HTR-8/SVneo (cell line): ENCODE results near the gene ERMP1.
"Not testable (repeated sequence)": the region's sequence is repeated elsewhere in the genome, so short reads cannot be mapped to it uniquely, and the experiment has no call there.

Experiments
- DNase-seq: peaks from one replicate; pipeline ENCODE4 v3.0.0; 2011; ENCODE audit warnings: low spot score, mixed read lengths; ENCODE audit not compliant: insufficient read length
- FAIRE-seq: peaks from 2 replicates; lab custom pipeline; 2011; peaks lifted over from hg19 to GRCh38; lab: Jason Lieb, UNC

Gene ERMP1

DNA sequence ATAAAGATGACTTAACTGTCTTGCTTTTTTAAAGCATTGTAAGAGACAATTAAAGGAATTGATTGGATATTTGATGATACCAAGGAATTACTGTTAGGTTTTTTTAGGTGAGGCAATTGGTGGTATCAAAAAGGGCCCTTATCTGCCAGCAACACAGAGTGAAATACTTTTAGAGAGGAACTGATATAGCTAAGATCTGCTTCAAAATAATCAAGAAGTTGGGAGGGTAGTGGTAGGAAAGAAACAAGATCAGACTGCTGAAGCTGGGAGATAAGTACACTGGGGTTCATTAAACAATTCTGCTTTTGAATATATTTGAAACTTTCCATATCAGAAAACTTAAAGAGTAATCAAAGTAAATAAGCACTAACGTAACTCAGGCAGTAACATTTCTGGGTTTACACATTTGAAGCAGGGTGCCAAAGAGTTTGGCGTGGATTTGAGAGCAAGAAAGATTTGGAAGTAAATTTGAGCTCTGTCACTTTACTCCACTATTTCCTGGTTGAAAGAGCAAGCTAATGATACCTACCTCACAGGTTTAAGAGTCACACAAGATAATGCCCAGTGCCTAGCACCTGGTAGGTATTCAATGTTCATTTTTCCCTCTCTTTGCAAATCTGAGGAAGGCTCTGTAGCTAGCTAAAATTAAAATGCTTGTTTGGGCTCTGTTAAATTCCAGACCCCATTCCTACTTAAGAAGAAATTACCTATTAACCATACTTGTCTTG lies 6.9 kb downstream of the ERMP1 start:
- FAIRE-seq (no peak), DNase-seq (no peak)

DNA sequence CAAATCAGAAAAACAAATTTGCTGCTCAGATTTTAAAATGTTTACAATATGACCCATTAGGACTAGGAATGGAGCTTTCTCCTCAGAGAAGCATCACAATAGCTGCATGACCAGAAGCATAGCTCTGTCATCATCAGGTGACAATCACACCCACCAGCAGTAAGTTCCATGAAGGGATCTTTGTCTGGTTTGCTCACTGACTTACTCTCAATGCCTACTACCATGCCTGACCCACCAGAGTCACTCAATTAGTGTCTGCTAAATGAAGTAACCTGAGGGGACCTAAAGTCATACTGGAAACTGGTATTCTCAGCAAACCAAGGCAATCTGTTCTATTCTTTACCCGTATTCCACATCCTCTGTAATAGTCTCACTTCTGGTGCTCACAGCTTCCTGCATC lies 7.7 kb downstream of the ERMP1 start:
- DNase-seq (no peak), FAIRE-seq (no peak)

DNA sequence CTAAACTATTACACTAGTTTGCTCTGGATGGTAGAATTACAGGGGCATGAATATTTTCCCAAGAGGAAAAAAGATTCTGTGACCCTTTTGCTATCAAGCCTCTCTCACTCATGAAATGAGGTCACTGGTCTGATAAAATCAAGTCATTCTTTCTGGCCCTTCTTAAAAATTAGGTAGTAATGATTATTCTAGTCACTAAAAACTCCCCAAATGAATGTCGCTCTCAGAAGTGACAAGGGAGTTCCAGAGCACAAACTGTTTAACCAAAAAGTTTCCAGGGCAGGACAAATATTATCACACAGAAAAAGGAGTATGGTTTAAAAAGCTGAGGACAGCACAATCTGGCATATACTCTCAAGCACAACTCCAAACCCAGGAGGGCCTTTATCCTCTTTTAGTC lies 12.5 kb downstream of the ERMP1 start:
- no peak for FAIRE-seq
- no peak for DNase-seq

DNA sequence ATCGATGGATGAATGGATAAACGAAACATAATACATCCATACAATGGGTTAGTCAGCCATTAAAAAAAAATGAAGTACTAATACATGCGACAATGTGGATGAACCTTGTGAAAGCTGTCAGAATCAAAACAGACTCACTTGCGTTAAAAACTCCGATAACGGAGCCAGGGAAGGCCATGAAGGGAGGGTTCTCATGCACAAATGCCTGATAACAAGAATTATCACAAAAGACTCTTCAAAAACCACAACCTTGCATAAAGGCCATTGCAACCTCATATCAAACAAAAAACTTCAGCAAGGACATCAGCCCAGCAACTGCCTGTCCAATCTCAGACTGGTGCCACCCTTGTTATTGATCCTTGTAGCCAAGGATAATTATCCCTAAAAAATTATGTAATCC lies 13.7 kb downstream of the ERMP1 start:
- DNase-seq (no peak), FAIRE-seq (no peak)

DNA sequence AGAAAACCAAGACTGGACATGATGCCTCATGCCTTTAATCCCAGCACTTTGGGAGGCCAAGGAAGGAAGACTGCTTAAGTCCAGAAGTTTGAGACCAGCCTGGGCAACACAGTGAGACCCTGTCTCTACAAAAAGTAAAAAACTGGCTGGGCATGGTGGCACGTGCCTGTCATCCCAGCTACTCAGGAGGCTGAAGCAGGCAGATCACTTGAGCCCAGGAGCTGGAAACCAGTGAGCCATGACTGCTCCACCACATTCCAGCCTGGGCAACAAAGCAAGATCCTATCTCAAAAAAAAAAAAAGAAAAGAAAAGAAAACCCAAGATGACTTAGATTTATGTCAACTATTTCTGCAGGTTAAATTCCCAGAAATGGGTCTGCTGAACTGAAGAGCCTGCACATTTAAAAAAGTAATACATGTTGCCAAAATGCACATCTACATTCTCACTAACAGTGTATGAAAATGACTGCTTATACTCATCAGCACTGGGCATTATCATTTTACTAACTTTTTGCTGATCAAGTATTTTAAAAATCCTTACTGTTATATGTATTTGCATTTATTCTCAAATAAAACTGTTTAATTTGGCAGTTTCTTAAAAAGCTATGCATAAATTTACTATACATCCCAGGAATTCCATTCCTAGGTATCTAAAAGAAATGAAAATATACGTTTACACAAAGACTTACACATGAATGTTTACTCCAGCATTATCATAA lies 14.3 kb downstream of the ERMP1 start:
- FAIRE-seq: no peak
- DNase-seq: no peak

DNA sequence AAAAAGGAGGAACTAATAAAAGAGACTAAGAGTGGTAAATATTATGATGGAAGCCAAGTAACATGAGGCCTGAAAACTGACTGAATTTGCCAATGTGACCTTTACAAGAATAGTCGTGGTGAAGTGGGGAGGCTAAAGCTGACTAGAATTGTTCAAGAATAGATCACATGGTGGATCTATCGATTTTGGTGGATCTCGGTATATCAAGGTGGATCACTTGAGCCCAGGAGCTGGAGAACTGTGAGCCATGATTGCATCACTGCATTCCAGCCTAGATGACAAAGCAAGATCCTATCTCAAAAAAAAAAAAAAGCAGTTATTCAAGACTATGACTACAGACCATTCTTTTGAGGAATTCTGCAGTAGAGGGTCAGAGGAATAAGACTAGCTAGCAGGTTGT lies 15.1 kb downstream of the ERMP1 start:
- FAIRE-seq (no peak), DNase-seq (no peak)

DNA sequence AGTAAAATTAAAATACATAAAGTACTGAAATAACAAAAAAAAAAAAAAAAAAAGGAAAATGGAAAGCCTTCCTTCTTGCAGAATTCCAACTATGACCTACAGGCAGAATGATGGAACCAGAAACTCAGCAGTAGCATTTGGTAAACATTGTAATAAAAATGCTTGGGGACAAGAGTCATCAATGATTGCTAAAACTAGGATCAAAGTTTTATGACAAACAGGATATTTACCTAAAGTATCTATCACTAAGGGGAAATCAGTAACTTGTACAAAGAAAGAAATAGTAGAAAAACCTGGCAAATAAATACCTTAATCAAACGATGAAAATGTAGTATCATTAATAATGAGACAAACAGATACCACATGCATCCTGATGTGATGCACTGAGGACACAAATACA lies 17.5 kb downstream of the ERMP1 start:
- FAIRE-seq: no peak

DNA sequence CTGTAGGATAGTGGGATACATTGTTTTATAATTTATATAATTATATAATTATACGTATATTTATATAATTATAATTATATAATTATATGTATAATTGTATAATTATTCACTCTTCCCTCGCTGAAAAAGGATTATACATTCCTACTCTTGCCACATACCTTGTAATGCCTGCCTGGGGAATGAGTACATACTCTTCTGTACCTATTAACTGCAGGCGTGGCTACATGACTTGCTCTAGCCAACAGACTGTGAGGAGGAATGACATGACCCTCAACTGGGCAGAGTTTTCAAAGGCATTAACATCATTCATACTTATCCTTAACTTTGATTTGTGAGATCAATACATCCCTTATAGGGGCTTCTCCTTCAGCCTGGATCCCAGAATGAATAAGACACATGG lies 19.1 kb downstream of the ERMP1 start:
- no peak for FAIRE-seq
- no peak for DNase-seq

More for the DNA sequence above, 17.5 kb downstream of the ERMP1 start:
- DNase-seq: no peak

DNA sequence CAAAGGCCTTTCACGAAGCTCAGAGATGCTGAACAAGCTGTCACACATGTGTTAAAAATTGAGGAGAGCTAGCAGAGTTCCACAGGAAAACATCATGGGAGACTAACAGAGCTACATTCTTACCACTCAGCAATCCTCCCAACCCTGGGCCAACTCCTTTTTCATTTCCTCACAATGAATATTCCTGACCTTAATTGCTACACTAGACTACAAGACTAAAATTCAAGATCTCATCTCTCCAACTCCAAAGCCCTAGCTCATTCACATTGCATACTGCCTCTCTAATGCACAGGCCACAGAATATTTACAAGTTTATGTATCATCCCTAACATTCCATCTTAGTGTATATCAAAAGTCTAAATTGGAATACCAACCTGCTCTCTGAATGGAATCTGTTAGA lies 21.2 kb downstream of the ERMP1 start:
- no peak for DNase-seq
- no peak for FAIRE-seq

DNA sequence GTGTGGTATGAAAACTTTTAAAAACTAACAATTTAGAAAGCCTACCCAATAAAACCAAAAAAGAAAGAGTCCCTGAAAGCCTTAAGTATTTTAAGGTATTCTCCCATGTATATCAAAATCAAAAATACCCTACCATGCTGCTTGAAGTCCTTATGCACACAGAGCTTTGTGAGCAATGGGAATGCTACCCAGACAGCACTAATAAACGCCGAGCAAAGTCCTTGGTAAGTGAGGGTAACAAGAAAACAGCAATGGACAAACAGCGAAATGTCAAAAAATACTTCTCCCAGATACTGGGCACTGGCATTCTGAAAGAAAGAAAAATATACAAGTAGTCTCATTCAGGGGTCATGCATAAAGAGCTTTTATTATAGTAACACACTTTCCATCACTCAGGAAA lies 27.4 kb downstream of the ERMP1 start:
- DNase-seq: no peak
- FAIRE-seq: no peak

DNA sequence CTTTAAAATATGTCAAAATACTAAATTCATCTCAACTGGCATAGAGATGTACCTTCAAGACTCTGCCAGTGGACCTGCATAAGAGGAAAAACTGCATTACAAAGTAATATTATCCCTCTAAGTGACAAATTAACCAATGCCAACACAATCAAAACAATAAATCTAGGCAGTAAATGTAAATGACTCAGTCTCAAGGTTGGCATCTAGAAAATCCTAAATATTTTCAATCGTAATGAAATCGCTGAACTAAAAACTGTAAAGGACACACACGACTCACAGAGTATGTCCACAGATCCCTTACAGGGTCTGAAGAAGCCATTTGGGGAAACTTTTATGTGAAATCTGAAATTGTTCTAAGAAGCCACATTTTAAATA lies 31.2 kb downstream of the ERMP1 start:
- no peak for FAIRE-seq
- DNase-seq: no peak

DNA sequence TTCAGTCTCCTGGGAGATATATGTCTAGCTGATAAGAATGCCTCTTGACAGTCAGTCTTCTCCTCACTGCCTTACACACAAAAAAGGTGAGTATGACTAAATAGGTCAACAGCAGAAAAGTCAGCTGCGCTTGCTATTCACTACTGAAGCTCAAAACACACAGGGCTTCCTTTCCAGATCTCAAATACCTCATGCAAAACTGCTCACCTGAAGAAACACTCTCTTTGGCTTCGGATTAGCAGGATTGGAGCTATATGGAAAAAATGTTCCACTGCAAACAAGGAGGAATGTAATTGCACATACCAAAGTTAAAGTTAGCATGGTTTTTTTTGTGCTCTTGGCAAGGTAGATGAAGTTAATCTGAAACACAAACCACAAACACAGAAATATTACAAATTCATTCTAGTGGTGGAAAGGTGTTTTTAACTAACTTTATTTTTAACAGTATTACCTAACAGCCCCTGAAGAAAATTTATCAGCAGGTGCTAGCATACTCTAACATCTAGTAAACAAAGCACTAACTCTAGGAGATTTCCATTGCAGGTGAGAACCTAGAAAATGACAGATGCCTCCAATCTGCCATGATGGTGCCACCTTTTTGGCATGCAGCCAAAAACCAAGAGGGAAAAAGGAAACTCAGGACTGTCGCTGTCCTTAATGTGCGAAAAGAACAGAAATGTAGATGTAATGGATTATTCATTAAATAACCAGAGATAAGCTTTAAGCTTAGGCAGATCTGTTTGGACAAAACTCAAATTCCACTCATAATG lies 31.8 kb downstream of the ERMP1 start:
- DNase-seq: no peak
- FAIRE-seq: no peak

DNA sequence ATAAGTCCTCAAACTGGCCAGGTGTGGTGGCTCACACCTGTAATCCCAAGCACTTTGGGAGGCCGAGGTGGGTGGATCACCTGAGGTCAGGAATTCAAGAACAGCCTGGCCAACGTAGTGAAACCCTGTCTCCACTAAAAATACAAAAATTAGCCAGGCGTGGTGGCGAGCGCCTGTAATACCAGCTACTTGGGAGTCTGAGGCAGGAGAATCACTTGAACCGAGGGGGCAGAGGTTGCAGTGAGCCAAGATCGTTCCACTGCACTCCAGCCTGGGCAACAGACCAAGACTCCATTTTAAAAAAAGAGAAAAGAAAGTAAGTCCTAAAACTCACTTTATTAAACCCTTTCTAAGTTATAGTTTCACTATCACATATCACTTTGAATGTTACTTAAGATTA lies 32.5 kb downstream of the ERMP1 start:
- not testable (repeated sequence) for DNase-seq, FAIRE-seq

DNA sequence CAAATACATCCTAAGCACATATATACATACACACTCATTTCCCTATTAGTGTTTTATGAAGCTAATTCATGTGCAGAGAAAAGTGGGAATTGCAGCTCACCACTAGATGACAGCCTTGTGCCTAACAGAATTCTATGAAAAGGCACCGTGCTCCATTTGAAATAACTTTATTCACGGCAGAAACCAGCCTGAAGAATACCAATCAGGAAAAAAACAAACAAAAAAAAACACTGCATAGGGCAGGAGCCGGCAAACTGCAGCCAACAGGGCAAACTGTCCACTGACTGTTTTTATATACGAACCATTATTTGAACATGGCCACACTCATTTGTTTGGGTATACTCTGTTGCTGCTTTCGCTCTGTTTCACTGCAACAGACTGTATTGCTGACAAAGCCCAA lies 33.6 kb downstream of the ERMP1 start:
- DNase-seq: peak; percentile 57
- FAIRE-seq: no peak

DNA sequence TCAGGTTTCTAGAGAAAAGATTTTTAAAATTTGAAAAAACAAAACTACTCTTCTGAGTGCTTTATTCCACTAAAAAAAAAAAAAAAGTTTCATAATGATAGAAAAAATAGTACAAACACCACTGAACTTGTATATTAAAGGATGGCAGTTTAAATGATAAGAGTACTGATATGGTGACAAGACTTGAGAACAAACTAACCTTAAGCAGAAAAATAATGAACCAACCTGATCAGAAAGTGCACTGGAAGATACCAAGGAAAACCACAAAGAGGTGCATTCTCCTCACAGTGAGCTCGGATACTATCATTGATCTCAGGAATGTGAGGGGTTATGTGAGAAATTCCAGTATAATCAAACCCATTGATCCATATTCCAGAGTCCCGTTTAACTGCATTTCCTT lies 34.3 kb downstream of the ERMP1 start:
- FAIRE-seq: no peak
- DNase-seq: no peak

DNA sequence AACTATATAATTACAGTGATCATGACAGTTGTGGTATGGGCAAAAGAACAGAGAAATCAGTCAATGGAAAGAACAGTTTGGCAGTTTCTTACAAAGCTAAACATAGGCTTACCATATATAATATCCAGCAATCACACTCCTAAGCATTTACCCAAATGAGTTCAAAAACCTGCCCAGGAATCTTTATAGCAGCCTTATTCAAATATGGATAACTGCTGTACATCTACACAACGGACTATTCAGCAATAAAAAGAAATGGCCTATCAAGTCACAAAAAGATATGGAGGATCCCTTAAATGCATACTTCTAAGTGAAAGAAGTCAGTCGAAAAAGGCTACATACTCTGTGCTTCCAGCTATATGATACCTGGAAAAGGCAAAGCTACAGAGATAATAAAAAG lies 36.6 kb downstream of the ERMP1 start:
- DNase-seq (no peak), FAIRE-seq (no peak)

DNA sequence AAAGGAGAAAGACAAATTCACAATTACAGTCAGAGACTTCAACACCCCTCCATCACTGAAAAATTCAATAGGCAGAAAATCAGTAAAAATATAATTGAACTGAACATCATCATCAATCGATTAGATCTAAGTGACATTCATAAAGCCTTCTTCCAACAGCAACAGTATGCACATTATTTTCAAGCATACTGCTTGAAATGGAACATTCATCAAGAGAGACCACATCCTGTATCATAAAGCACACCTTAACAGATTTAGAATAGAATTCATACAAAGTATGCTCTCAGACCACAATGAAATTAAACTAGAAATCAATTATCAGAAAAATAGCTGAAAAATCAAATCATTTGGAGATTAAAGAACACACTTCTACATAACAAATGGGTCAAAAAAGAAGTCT lies 39.1 kb downstream of the ERMP1 start:
- DNase-seq (no peak), FAIRE-seq (no peak)

DNA sequence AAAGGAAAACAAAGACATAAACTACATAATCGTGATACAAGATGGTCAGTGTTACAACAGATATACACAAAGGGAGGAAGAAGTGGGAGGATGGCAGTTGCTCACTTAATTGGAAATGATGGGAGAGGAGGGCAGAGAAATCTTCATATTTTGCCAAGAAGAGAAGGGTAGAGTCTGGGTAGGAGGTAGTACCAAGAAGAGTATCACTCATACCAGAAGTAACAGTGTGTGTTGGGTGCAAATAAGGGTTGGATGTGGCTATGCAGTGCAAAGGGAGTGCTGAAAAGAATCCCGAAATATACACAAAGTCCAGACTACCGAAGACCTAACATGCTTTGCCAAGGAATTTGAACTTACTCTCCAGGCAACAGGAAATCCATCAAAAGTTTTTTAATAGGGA lies 41.0 kb downstream of the ERMP1 start:
- FAIRE-seq: no peak

DNA sequence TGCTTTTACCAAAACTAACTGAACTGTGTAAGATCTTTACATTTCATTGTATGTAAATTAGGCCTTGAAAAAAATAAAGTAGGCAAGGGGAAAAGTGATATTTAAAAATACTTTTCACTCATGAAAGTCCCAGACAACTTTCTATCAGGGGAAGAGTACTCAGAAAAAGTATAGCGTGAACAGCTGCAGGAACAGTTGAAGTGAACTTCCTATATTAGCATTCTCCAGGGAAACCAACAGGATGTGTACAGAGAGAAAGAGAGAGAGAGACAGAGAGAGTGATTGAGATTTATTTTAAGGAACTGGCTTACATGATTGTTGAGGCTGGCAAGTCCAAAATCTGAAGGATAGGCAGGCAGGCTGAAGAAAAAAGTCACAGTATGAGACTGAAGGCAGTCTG lies 42.0 kb downstream of the ERMP1 start:
- DNase-seq (no peak), FAIRE-seq (no peak)

More for the DNA sequence above, 41.0 kb downstream of the ERMP1 start:
- no peak for DNase-seq

DNA sequence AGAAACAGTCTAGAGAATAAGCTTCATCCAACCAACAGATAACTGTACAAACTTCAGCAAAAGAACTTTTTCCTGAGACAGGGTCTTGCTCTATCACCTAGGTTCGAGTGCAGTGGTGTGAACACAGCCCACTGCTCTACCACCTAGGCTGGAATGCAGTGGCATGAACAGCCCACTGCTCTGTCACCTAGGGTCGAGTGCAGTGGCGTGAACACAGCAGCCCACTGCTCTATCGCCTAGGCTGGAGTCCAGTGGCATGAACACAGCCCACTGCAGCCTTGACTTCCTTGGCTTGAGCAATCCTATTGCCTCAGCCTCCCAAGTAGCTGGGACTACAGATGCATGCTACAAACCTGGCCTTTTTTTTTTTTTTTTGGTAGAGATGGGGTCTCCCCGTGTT lies 43.4 kb downstream of the ERMP1 start:
- FAIRE-seq: no peak
- DNase-seq: no peak

DNA sequence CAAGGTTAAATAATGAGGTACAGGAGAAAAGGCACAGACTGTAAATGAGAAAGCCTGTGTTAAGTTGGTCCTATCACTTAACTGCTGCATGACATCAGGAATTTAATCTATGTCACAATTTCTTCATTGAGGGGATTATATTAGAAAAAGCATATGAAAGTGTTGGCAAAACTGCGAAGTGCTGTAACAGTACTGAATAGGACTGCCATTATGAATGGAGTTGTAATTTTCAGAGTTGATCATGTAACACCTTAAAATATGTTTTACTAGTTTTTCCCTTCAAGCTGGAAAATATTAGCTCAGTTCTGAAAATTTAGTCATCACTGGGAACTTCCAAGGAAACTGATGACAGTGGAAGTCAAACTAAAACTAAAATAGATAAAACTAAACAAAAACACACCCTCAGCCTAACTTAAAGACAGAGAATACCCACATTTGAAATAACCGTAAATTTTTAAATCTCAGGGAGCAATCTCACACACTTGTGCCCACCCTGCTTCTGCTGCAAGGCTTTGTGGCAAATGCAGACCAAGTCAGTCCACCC lies 45.1 kb downstream of the ERMP1 start:
- FAIRE-seq (no peak), DNase-seq (no peak)
